Measurements from ENCODE around the gene GDF7. TPM values are rescaled to one million over a fixed set of nuclear protein-coding genes. Genes with fewer than 3 reads are reported as not detected.

Gene GDF7
- total RNA-seq, 2 donors from 2014 or later: 0.18 to 0.25 TPM

- intact Hi-C loops (cut with DNase I, micrococcal nuclease): no loop called here
- no peak for ATAC-seq
- peak in 1 of 2 donors; percentile 18 for DNase-seq
Measured at GRCh38 chr2:20626698-20627513, 40.0 kb upstream of the GDF7 start.

- no peak for DNase-seq
- ATAC-seq: no peak
- intact Hi-C loops (cut with DNase I, micrococcal nuclease): no loop called here
Measured at GRCh38 chr2:20627712-20628380, 39.1 kb upstream of the GDF7 start.

- intact Hi-C loops (cut with DNase I, micrococcal nuclease): no loop called here
- ATAC-seq (no peak), DNase-seq (no peak)
Measured at GRCh38 chr2:20629181-20629580, 37.8 kb upstream of the GDF7 start.

GRCh38 chr2:20629581-20630171 lies 37.3 kb upstream of the GDF7 start:
- intact Hi-C loops (cut with DNase I, micrococcal nuclease): no loop called here
- DNase-seq: no peak
- ATAC-seq: no peak

DNA sequence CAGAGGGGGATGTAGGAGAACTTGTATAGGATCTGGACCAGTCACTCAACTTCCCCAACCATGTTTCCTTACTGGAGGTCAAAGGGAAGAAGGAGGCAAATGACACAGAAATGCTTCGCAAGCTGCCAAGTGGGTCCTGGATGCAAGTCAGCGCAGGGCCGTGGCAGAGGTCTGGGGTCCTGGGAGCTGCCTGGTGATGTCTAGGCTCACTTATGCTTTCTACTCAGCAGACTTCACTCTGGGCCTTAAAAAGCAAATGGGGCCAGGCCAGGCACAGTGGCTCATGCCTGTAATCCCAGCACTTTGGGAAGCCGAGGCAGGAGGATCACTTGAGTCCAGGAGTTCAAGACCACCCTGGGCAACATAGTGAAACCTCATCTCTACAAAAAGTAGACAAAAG lies 36.0 kb upstream of the GDF7 start:
- DNase-seq: no peak
- ATAC-seq: no peak
- intact Hi-C loops (cut with DNase I, micrococcal nuclease): no loop called here

DNA sequence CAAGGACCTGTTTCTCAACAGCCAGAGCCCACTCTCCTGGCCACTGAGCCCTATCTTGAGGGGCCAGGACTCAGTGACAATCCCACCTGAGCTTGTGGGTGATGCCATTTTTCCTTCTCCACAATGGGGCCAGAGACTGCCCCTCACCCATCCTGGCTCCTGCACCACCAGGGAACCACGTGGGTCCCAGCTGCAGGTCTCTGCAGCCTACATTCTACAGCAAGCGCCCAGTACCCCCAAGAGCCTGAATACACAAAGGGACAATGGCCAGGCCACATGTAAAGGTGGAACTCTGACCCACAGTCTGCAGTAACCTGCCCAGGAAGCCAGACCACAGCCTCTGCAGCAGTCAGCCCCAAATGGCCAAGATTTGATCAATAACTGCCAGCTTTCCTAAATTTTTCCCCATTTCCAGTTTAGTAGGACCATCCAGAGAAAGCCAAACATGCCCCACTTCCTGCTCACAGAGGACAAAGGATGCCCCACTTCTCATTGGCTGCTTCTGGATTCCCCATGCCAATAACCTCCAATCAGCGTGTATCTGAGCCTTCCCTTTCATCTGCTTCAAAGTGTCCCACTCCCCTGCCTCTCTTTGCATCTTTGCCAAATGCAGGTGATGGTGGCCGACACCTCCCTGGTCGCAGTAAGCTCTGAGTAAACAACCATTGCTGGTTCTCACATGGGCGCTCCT lies 35.2 kb upstream of the GDF7 start:
- intact Hi-C loops (cut with DNase I, micrococcal nuclease): no loop called here
- no peak for DNase-seq
- no peak for ATAC-seq

DNA sequence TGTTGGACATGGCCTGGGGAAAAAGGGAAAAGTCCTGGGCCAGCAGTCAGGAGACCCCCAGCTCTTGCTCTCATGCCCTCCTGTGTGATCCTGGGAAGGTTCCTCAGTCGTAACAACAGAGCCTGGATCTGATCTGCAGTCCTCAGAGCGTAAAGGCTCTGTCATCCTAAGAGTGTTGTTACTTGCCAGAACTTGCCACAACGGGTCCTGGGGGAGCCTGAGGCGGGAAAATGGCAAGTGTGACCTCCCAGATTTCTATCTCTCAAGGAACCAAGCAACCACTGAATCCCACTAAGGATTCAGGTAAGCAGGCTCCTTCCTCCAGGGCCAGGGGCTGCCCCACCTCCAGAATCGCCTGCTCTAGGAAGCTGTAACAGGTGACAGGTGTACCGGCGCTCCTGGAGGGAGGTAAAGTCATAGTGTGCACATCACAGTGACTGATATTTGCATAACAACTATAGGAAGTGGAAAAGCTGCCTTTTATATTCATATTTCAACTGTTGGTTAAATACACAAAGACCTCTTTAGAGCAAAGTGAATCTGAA lies 34.4 kb upstream of the GDF7 start:
- DNase-seq: no peak
- intact Hi-C loops (cut with DNase I, micrococcal nuclease): no loop called here
- no peak for ATAC-seq

DNA sequence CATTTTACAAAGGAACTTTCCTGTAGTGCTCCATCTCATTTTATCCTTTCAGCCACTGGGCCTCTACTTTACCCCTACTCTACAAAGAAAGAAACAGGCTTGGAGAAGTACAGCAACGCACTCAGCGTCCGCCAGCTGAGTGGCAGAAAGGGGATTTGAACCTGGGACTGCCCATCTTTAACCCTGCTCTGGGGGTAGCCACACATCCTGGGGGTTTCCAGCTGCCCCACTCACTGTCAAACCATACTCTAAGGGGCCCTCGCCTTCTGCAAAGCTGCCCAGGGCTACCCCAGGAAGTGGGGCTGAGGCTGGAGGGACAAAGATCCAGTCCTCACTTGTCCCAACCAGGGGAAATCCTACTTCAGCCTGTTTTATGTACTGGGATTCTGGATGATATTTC lies 33.9 kb upstream of the GDF7 start:
- ATAC-seq (no peak), DNase-seq (no peak)
- intact Hi-C loops (cut with DNase I, micrococcal nuclease): no loop called here

DNA sequence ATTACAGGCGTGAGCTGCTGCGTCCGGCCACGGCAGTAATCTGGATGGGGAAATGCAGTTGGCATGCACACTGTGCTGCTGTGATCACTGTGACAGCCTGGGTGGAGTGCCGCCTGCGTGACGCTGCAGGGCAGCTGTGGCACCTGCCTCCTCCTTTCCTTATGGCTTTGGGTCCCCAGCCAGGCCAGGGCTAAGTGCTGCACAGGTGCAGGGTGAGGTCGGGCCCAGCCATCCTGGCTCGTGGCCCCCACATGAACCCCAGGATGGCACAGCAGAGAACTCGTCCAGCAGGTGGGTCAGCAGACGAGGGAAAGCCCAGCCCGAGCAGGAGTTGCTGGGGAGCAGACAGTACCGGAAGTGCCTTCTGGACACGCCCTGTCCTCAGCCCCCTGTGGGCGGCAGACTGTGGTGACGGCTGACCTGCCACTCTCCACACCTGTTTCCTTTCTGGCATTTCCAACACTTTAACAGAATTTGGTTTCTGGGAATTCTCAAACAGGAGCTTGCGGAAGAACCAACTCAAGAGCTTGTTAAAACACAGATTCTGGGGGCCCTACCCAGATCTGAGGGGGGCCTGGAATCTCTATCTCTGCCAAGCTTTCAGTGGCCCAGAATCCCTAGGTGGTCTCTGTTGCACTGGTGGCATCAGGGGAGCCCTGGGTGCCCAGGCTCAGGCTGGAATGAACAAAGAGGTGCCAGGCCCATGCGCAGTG lies 33.0 kb upstream of the GDF7 start:
- peak; percentile 93 for ATAC-seq
- peak; percentile 80 to 89 for DNase-seq
- intact Hi-C loops (cut with DNase I, micrococcal nuclease): no loop called here

- intact Hi-C loops (cut with DNase I, micrococcal nuclease): loop anchor here in 1 of 2 donors (5.0 kb wide), 2 partner anchors 192 to 237 kb away; no protein-coding TSS in a partner anchor
- DNase-seq (peak in 1 of 2 donors; percentile 35), ATAC-seq (peak; percentile 11)
Measured at GRCh38 chr2:20634507-20635112, 32.3 kb upstream of the GDF7 start.

DNA sequence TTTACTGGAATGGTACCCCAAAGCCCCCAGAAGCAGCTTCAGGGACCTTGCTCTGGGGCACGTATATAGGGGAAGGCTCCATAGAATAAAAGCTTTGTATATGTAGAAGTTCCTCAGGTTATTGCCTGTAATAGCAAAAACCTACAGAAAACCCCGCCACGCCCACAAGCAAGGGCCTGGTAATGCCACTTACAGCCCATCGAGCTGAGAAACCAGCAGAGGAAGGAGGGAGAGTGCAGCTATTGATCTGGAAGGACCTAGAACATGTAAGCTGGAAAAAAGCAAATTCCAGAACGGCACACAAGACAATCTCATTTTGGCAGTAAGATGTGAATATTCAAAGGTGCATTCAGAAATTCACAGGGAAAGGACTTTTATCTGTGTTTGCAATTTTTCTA lies 31.8 kb upstream of the GDF7 start:
- peak in 1 of 2 donors; percentile 58 for DNase-seq

GRCh38 chr2:20635675-20636584 lies 31.0 kb upstream of the GDF7 start:
- DNase-seq: peak; percentile 76 to 87
- peak; percentile 62 for ATAC-seq
- intact Hi-C loops (cut with DNase I, micrococcal nuclease): loop anchor here in 1 of 2 donors (5.0 kb wide), 2 partner anchors 194 to 239 kb away; no protein-coding TSS in a partner anchor

More for the DNA sequence above, 31.8 kb upstream of the GDF7 start:
- ATAC-seq: peak; percentile 5
- intact Hi-C loops (cut with DNase I, micrococcal nuclease): loop anchor here in 1 of 2 donors (5.0 kb wide), 2 partner anchors 193 to 238 kb away; no protein-coding TSS in a partner anchor

DNA sequence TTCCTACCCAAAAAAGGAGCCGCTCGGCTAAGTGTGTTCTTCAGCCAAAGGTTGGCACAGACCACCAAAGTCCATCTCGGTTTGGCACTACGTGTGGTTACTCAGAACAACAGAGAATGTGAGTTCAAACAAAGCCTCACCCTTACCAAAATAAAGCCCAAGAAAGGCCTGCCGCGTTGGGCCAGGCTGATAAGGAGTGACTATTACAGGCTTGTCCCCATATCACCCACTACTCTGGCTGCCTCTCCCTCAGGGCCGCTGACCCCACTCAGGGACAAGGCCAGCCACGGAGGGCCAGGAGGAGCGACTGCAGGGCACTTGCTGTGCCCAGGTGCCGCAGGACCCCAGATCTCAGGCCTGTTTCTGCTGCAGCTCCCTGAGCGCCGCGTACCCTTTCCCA lies 29.8 kb upstream of the GDF7 start:
- intact Hi-C loops (cut with DNase I, micrococcal nuclease): loop anchor here in 1 of 2 donors (5.0 kb wide), 2 partner anchors 195 to 240 kb away; no protein-coding TSS in a partner anchor
- DNase-seq: no peak

DNA sequence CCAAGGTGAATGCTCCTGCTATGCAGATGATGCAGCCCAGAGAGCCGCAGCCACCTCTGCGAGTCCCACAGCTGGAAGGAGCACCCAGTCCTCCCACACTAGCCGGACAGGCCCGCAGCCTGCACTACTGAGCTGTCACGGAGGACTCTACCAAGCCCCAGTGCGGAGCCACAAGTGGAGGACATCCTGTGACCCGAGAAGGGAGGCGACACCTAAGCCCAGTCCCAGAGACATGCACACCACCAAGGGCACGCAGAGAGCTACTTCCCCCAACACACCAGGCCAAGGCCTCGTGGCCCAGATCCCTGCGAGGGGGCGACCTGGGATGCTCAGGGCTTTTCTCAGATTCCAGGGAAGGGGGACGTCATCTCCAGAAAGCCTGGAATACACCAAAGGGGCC lies 28.9 kb upstream of the GDF7 start:
- DNase-seq: no peak
- no peak for ATAC-seq
- intact Hi-C loops (cut with DNase I, micrococcal nuclease): loop anchor here in 1 of 2 donors (5.0 kb wide), 2 partner anchors 196 to 241 kb away; no protein-coding TSS in a partner anchor

More for the DNA sequence above, 29.8 kb upstream of the GDF7 start:
- ATAC-seq: no peak

GRCh38 chr2:20638646-20639430 lies 28.1 kb upstream of the GDF7 start:
- ATAC-seq (no peak), DNase-seq (no peak)
- intact Hi-C loops (cut with DNase I, micrococcal nuclease): loop anchor here in 1 of 2 donors (5.0 kb wide), 2 partner anchors 197 to 242 kb away; no protein-coding TSS in a partner anchor

Measured in left colon (tissue), 2 donors.